NCI-H524 (cell line): ENCODE measurements around the gene ZNF850.

Experiments
- DNase-seq, 2 experiments: peaks; one replicate each; lab custom pipeline; 2025; lab: John Stamatoyannopoulos, UW

The ZNF850 gene

DNA sequence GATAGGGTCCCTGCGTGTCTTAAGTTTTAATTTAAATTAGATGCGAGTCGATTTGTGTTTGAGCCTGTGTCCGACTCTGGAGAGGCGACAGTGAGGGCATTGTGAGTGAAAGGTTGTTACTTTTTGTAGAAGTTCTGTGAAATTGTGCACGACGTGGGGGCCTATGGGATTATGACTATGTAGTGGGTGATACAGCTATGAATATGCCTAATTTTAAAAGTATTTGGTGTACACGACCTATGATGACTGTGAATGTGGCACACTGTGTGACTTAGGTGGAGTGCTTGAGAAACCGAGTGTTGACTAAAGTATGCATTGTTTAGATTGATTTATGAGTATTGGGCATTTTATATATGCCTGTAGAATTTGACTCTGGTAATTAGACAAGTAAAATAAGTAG, 84.5 kb downstream of the ZNF850 start:
- no peak for DNase-seq

DNA sequence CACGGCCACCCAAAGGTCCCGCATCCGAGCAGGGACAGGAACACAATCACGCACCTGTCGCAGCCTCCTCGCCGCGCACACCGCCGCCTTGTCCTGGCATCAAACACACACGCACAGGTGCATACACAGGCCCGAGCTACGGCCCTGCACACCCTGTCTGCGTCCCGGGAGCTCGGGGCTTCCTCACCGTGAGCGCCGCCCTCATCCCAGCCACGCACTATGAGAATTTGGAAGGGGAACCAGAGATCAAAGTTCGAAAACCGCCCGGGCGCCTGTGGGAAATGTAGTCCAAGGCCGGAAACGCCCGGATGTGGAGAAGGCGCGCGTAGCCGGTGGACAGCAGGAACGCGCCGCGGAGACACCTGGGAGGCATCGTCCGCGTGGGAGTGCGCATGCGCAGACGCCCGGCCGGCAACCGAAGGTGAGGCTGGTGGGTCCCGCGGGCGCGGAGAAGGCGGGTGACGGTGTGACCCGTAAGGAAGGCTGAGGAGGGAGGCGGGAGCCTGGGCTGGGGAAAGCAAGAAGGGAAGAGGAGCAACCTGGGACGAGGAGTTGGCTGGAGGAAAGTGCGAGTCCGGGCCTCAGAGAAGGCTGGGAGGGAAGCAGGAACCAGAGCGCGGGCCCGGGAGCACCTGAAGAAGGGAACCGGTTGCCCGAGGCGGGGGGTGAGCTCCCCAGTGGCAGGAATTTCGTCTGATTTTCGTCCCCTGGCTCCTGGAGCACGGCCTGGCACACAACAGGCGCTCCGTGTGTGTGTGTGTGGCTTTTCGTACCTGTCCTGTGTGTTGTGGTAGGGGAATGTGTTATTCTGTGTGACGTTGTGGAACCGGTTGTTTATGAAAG, 85.2 kb downstream of the ZNF850 start, which contains the start of gene ZNF567:
ZNF567 (plus strand) TSS at position 399 of the 843 bp plus-strand sequence. CDS start 7,256 bp downstream, outside the sequence.
- DNase-seq, result peak; percentile 98 to 99

DNA sequence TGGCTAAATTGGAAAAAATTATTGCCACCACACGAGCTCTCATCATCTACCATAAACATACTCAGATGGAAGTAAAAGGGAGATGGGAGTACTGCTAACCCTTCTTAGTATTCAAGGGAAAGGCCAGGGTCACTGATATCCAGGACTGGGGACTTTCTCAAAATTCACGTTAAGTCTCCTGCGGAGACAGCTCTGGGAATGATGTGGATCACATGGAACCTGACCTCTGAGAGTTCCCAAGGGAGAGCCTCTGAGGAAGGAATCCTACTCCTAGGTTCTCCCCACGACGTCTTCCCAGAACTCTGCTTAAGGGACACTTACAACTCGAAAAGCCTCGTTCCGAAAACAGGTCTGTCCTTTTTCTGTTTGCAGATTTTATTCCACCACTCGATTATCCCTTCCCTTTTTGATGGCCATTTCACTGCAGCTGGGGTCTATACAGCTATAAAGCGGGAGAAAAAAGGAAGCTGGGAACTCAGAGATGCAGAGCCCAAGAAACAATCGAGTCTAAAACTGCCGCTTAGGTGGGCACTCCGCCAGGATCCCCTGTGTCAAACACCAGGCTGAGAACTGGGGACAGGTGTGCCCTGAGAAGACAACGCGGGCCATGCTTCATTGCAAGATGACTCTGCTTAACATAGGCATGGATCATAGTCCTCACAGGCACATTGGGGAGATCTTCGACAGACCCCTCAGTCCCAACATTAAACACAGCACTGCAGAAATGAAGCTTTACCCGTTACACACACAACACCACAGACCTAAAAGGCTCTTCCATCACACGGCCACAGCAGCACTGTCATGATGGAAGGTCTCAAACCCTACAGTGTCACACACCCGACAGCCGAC, 86.0 kb downstream of the ZNF850 start:
- DNase-seq, result peak; percentile 25 to 56

DNA sequence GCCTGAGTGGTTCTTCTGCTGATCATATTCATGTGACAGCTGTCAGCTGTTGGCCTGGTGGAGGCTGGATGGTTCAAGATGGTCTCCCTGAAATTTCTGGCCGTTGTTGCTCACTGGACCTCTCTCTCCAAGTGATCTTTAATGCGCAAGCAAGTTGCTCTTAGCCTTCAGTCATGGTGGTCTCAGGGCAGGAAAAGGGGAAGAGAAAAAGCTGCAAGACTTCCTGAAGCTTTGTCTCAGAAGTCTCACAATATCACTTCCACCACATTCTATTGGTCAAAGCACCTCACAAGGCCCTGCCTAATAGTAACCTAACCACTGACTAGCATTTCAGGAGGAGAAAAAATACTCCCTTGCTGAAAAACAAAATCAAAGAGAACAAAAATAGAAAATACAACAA, 86.8 kb downstream of the ZNF850 start:
- DNase-seq, result no peak

DNA sequence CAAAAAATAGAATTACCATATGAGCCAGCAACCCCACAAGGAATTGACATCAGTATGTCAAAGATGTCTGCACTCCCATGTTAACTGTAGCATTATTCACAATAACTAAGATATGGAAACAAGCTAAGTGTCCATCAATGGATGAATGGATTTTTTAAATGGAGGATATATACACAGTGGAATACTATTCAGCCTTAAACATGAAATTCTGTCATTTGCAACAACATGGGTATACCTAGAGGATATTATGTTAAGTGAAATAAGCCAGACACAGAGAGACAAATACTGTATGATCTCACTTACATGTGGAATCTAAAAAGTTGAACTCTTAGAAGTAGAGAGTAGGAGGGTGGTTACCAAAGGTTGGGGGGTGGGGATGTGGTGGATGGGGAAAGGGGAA, 93.2 kb downstream of the ZNF850 start:
- no peak for DNase-seq

DNA sequence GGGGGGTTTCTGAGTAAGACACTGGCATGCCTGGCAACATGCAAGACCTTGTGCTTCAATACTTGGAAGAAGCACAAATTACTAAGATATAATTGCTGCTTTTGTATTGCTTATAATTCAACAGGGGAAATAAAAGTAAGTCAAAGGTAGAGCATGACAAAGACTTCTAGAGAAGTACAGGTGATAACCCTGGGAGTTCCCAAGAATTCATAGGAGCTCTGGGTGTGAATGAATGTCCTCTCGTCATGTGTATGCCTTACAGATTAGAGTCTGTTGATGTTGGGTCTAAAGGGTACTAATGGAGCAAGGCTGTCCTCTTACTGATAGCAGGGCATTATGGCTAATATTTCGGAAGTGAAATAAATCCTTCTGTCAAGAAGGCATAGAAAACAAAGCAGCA, 98.4 kb downstream of the ZNF850 start:
- DNase-seq, result no peak

DNA sequence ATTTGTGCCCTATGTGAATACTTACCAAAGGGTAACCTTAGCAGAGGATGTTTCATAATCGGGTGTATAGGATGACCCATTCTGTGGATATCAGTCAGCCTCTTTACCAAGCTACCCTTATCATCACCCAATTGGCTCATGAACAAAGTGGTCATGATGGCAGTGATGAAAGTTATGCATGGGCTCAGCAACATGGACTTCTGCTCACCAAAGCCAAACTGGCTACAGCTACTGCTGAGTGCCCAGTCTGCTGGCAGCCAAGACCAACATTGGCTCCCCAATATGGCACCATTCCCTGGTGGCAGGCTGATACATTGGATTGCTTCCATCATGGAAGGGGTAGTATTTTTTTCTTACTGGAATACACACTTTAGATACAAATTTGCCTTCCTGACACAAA, 100.2 kb downstream of the ZNF850 start:
- no peak for DNase-seq

DNA sequence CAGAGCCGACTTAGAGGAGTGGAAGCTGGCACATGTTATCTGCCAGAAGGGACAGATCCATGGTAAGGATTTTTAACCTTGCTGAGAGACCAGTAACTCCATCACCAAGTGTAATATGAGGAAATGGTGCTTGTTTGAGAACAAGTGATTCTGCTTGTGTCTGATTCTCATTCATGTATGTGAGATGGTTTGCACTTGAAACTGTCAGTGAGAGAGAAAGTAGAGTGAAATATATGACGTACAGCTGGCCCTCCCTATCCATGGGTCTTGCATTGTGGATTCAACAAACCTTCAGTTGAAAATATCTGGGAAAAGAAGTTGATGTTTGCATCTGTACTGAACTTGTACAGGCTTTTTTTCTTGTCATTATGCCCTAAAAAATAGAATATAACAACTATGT, 104.0 kb downstream of the ZNF850 start:
- no peak for DNase-seq

DNA sequence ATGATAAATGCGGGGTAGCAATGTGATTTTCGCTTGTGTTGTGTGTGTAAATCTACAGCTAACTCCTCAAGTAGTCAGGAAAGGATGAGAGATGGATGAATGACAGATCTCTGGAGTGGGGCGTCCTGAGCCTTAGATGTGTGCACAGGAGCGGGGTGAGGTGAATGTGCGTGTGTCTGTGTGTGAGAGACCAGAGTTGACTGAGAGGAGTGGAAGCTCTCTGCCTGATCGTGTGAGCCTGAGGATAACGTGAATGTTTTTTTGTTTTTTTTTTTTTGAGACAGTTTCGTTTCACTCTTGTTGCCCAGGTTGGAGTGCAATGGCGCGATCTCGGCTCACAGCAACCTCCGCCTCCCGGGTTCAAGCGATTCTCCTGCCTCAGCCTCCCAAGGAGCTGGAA, 106.8 kb downstream of the ZNF850 start:
- no peak for DNase-seq
